ENCODE data around the gene POLR1G.
"Not testable (repeated sequence)": the region's sequence is repeated elsewhere in the genome, so short reads cannot be mapped to it uniquely, and the experiment has no call there.

Gene POLR1G

GRCh38 chr19:45401815-45402214 lies 4.6 kb upstream of the POLR1G start:
- no peak for DNase-seq

GRCh38 chr19:45402298-45403061 lies 4.0 kb upstream of the POLR1G start:
- DNase-seq, result no peak

DNA sequence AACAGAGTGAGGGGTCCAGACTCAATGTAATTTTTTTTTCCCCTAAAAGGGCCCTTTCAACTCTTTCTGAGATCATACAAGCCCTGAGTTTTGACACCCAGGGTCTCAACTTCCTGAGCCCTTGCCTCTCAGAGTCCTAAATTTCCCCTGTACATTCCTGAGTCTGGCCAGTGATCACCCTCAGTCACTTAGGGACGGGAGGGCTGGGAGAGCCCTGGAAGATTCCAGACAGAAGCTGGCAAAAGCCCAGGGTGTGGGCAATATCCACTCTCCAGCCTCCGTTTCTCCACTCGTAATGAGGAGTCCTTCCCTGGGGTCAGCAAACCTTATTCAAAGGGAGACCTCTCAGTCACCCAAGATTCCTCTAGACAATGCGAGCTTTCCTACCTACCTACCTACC lies 3.2 kb upstream of the POLR1G start:
- DNase-seq, result no peak

- peak; percentile 35 for DNase-seq
These were observed 2.5 kb upstream of the POLR1G start for GRCh38 chr19:45403781-45404556.

DNA sequence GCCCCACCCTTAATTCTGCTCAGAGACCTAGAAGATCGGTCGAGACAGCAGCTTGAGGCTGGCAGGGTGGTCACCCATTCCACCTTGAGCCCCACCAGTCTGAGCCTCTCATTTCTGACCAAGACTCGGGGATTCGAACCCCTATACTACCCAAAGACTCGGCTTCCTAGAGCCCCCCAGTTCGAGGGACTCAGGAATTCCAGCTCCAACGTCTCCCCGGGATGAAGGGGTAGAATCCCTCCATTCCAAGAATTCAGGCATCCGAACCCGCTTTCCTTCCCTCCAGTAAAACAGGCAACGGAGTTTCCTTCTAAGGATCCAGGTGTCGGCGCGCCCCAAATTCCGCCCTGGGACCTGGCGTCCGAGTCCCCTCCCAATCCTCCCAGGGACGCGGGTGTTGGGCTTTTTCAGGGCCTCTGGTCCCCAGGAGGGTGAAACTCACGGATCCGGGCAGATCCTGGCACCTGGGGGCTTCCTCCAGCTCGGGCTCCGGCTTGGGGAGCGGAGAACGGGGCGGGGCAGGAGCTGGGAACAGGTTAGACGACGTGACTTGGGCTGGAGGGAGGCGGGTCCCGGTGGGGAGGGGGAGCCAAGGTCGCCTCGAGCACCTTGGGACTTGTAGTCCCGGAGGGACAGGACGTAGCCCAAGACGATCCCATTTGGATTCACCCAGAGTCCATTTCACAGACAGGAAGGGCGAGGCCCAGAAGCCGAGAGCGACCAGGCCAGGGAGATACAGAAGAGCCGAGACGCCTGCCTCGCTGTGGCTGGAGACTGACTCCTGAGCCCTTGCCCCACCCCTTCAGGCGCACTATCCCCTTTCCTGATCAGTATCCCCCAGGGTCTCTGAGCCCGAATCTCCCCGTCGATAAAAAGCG lies 1.6 kb upstream of the POLR1G start, which contains the start of gene PPP1R13L:
TSS of gene PPP1R13L (minus strand) at position 513 of the 878 bp plus-strand sequence. CDS start 6,751 bp downstream, outside the sequence.
- peak; percentile 79 for DNase-seq

DNA sequence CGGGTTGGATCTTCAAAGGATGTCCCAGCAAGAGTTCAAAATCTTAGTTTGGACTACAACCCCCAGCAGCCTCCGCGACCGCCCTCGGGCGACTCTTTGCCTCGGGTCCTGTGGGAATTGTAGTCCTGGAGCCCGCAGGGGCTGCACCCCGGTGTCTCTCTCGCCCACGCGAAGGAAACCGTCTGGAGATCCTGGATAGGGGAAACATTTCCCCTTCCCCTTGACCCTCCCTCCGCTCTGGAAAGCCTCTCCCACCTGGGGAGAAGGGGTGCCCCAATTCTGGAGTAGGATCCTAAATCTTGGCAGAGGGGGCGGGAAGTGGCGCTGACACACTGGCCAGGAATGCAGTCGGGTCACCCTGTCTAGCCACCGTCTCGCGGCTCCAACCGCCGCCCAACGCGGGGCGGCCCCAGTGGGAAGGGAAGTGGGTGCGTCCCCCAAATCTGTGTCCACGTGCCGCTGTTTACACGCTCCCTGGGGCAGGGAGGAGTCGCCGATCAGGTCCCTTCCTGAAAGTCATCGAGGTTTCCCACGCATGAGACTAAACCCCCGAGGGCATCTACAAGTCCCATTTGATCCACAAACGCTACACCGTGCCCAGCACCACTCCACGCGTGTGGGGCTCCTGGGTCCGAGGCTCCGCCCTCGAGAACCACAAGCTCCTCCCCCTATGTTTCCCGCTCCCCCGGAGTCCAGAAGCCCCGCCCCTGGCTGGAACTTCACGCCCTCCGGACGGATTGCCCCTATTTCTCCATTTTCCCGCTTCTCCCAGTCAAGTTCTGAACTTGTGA lies 814 bp upstream of the POLR1G start:
- DNase-seq, result peak; percentile 80

DNA sequence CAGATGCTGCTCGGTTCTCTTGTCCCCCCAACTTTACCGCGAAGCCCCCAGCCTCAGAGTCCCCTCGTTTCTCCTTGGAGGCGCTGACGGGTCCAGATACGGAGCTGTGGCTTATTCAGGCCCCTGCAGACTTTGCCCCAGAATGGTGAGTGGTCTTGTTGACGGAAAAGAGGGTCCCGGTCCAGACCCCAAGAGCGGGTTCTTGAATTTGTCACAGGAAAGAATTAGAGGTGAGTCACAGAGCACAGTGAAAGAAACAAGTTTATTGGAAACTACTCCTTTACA lies 589 bp downstream of the POLR1G start:
- no peak for DNase-seq

- not testable (repeated sequence) for DNase-seq
These were observed 1.1 kb downstream of the POLR1G start for GRCh38 chr19:45407585-45407984.

DNA sequence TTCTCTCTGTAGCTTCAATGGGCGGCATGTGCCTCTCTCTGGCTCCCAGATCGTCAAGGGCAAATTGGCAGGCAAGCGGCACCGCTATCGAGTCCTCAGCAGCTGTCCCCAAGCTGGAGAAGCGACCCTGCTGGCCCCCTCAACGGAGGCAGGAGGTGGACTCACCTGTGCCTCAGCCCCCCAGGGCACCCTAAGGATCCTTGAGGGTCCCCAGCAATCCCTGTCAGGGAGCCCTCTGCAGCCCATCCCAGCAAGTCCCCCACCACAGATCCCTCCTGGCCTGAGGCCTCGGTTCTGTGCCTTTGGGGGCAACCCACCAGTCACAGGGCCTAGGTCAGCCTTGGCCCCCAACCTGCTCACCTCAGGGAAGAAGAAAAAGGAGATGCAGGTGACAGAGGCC lies 1.7 kb downstream of the POLR1G start:
- DNase-seq, result no peak

DNA sequence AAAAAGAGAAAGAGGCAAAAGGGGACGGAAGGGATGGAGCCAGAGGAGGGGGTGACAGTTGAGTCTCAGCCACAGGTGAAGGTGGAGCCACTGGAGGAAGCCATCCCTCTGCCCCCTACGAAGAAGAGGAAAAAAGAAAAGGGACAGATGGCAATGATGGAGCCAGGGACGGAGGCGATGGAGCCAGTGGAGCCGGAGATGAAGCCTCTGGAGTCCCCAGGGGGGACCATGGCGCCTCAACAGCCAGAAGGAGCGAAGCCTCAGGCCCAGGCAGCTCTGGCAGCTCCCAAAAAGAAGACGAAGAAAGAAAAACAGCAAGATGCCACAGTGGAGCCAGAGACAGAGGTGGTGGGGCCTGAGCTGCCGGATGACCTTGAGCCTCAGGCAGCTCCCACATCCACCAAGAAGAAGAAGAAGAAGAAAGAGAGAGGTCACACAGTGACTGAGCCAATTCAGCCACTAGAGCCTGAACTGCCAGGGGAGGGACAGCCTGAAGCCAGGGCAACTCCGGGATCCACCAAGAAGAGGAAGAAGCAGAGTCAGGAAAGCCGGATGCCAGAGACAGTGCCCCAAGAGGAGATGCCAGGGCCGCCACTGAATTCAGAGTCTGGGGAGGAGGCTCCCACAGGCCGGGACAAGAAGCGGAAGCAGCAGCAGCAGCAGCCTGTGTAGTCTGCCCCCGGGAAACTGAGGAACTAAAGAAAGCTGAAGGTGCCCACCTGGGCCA lies 2.5 kb downstream of the POLR1G start:
- no peak for DNase-seq

DNA sequence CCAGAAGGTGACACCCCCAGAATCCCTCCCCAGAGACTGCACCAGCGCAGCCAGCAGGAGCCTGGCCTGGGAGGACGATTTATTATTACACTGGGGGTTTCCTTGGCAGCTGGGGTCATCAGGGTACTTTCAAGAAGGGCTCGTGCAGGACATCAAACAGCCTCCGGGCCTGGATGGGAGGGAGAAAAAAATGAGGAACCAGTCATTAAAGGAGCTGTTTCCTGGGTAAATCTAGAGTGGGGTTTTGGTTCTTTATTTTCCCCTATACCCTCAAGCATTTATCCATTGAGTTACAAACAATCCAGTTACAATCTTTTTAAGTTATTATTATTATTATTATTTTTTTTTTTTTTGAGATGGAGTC lies 3.1 kb downstream of the POLR1G start:
- no peak for DNase-seq

DNA sequence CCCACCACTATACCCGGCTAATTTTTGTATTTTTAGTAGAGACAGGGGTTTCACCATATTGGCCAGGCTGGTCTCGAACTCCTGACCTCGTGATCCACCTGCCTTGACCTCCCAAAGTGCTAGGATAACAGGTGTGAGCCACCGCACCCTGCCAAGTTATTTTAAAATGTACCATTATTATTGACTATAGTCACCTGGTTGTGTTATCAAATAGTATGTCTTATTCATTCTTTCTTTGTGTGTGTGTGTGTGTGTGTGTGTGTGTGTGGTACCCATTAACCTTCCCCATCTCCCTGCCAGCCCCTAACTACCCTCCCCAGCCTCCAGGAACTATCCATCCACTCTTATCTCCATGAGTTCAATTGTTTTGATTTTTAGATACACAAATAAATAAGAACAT lies 3.9 kb downstream of the POLR1G start:
- DNase-seq, result not testable (repeated sequence)

- DNase-seq, result no peak
These were observed 7.1 kb downstream of the POLR1G start for GRCh38 chr19:45413497-45413896.

GRCh38 chr19:45414468-45414867 lies 8.0 kb downstream of the POLR1G start:
- DNase-seq, result no peak

DNA sequence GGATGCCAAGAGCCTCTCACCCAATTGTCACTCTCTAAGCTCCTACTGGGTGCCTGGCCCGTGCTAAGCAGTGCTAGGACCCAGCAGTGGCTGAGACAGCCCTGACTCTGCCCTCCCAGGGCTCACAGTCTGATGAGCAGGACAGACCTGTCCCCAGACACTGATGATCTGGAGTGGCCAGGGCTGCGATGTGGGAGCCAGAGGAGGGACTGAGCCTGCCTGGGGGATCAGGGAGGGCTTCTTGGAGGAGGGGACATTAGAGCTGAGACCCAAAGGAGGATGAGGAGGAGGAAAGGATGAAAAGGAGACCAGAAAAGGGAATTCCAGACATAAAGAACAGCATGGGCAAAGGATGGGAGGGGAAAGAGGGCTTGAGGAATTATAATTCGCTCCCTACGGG lies 10.7 kb downstream of the POLR1G start:
- DNase-seq, result no peak

DNA sequence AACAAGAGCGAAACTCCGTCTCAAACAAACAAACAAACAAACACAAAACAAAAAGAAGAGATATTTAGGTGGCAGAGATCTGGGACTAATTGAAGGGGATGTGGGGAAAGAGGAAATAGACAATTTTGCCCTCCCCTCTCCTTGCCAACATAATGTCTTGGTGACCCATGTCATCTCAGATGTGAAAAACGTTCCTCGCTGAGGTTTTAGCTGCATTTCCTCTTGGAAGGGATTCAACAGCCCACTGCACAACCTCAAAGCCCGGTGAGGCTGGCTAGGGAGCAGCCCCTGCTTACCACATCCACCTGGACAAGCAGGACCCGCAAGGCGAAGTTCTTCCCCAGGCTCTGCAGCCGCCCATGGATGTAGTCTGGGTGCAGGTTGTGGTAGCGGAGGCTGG lies 12.4 kb downstream of the POLR1G start:
- DNase-seq, result no peak

DNA sequence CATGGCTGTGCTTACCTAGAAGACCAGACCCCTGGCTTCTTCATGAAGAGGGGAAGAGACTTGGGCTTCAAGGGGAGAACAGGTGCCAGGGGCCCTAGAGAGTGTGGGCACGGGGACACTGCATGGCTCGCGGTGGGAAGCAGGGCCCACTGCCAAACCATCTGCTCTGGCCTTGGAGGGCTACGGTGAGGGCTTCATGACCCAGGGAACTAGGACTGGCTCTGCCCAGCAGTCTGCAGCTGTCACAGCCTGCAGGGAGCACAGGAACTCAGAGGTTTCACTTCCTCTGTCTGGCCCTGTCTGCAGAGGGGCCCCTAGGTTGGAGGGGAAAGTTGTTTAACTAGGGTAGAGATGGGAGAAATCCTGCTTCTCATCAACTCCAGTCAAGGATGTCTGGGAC lies 13.0 kb downstream of the POLR1G start:
- no peak for DNase-seq

DNA sequence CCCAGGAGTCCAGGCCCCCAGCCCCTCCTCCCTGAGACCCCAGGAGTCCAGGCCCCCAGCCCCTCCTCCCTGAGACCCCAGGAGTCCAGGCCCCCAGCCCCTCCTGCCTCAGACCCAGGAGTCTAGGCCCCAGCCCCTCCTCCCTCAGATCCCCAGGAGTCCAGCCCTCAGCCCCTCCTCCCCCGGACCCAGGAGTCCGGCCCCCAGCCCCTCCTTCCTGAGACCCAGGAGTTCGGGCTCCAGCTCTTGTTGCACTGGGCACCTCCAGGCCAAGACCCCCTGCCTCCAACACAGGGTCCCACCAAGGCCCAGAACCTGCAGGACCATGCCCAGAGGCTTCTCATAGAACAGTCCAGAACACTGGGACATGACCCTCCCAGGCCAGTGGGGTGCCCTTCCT lies 13.5 kb downstream of the POLR1G start:
- DNase-seq, result no peak

DNA sequence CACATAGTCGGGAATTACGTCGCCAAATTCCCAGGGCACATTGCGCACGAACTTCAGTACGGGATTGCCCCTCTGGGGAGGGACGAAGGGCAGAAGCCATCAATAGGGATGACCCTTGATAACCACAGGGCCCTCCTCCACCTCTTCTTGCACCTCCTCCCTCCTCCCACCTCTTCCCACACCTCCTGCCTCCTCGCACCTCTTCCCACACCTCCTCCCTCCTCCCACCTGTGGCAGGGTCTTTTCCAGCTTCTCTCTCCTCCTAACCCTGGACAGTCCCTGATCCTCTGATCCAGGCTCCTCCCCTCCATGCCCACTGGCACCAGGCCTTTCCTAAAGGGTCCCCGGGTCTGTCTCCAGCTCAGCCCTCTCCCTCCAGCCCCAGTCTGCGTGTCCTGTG lies 13.9 kb downstream of the POLR1G start:
- no peak for DNase-seq

DNA sequence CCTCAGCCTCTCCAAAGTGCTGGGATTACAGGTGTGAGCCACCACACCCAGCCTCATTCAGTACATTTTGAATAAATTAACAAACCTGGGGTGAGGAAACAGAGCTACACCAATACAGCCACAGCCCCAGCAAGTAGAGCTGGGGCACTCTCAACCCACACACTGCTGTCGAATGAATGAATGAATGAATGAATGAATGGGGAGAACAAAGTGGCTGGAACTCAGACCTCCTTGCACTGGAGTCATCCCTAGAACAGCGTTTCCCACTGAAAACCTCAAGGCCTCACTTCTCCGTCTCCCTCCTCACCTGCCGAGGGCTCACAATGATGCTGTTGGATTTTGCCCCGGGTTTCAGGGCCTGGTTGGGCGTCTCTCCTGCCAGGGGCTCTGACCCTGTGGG lies 14.4 kb downstream of the POLR1G start:
- no peak for DNase-seq

- DNase-seq, result no peak
These were observed 15.6 kb downstream of the POLR1G start for GRCh38 chr19:45421947-45422498.

All from NCI-H1105 (cell line).